Activated naive CD4-positive, alpha-beta T cell treated with anti-CD3 and anti-CD28 coated beads for 36 hours (primary cell): ENCODE results near the gene SLC38A10. TPM values are rescaled to one million over a fixed set of nuclear protein-coding genes. Genes with fewer than 3 reads are reported as not detected.
A peak's percentile ranks its signal among the peaks of the same experiment; 100 is the strongest.

Experiments used
- CTCF ChIA-PET: fragments of 350-600 bp; sonication (Branson Sonifier 250); formaldehyde crosslinking; loops from one replicate; lab custom pipeline; 2021; ENCODE audit warnings: antibody characterized with exemption; lab: Charles Lee
- DNase-seq: peaks from one replicate; pipeline ENCODE4 v3.0.0-alpha.2; 2020
- H3K27ac Mint-ChIP-seq: one replicate; pipeline ENCODE4 v1.8.0; 2021; ENCODE audit warnings: mild to moderate bottlenecking, mixed read lengths
- H3K27me3 Mint-ChIP-seq: one replicate; pipeline ENCODE4 v1.8.0; 2021; ENCODE audit warnings: low read depth, mixed read lengths
- H3K36me3 Mint-ChIP-seq: one replicate; pipeline ENCODE4 v1.8.0; 2021; ENCODE audit warnings: low read depth, mixed read lengths
- H3K4me1 Mint-ChIP-seq: one replicate; pipeline ENCODE4 v1.8.0; 2021; ENCODE audit warnings: low read depth, mixed read lengths
- H3K4me3 Mint-ChIP-seq: one replicate; pipeline ENCODE4 v1.8.0; 2021; ENCODE audit warnings: mild to moderate bottlenecking, moderate library complexity, mixed read lengths
- H3K9me3 Mint-ChIP-seq: one replicate; pipeline ENCODE4 v1.8.0; 2021; ENCODE audit warnings: mixed read lengths
- intact Hi-C: fragments of 100-400 bp; cut with micrococcal nuclease; formaldehyde crosslinking; loops from one replicate; pipeline ENCODE4 v1.15.1; 2023
- total RNA-seq, 2 experiments: library from RNA; stranded (reverse); gene quantifications; one replicate each; pipeline ENCODE4 v1.2.3, GENCODE V29; 2021

Gene SLC38A10
- total RNA-seq, 2 experiments from 2014 or later, result 29.1 to 31.9 TPM

DNA sequence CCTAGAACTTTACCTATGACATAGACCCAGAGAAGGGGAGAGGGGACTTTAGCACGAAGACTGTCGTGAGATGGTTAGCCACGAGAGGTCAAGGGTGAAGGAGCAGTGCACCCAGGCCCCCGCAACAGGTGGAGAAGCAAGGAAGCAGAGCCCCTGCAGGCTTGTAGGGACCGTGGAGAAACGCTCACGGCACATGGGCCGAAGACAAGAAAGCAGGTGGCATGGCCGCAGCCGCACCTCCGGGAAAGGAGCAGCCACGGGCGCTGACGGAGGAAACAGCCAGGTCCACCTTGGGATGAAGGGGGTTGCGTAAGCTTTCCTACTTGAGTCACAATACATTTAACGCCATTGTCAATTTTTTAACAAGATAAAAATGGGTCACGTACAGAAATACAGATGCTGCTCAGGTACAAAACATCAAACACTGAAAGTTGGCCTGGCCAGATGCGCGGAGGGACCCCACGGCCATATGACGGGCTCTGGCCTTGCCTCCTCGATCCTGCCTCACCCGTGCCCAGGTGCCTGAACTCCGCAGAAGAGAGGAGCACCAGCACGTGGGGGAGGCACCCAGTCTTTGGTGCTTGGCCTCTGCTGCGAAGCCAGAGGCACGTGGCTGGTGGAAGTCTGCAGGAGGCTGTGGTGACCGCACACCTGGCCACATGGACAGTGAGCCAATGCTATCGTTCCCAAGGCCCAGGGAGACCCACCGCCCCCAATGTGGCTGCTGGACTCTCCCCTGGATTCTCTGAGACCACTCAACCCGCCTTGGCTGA lies 21.2 kb downstream of the SLC38A10 start:
- Mint-ChIP-seq H3K27ac (no peak overlapping the region), H3K36me3 (peaks cover 29% of the 10 kb centered on the region)
- CTCF ChIA-PET, result no interaction called here

DNA sequence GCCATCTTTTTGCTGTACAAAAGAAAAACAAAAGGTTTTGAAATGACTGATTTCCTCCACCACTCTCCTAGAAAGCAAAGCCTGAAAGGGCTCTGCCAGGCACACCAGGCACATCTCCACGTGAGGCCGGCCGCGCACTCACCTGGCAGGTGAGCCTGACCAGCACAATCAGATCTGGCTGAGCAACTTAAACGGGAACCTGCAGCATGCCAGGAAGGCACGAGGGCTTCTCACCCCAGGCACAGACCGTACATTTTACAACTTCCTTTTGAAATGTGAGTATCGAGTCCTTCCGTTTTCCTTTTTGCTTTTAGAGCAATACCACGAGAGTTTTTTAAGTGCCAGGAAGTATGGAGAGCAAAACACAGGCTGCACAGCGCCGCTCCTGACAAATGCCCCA lies 22.5 kb downstream of the SLC38A10 start:
- CTCF ChIA-PET, result no interaction called here
- H3K27me3 Mint-ChIP-seq, result no peaks in the 10 kb centered on the region
- peaks cover 8% of the 10 kb centered on the region for H3K4me1 Mint-ChIP-seq
- peaks cover 28% of the 10 kb centered on the region for H3K36me3 Mint-ChIP-seq
- intact Hi-C loops, result no loop called here
- no peak for DNase-seq
- H3K27ac Mint-ChIP-seq, result peak overlapping the region; percentile 44
- H3K9me3 Mint-ChIP-seq, result no peaks in the 10 kb centered on the region
- H3K4me3 Mint-ChIP-seq, result no peak overlapping the region

More for the DNA sequence above, 21.2 kb downstream of the SLC38A10 start:
- no peak overlapping the region for H3K4me3 Mint-ChIP-seq
- H3K9me3 Mint-ChIP-seq, result no peaks in the 10 kb centered on the region
- intact Hi-C loops, result no loop called here
- peaks cover 8% of the 10 kb centered on the region for H3K4me1 Mint-ChIP-seq
- no peaks in the 10 kb centered on the region for H3K27me3 Mint-ChIP-seq
- DNase-seq, result no peak

DNA sequence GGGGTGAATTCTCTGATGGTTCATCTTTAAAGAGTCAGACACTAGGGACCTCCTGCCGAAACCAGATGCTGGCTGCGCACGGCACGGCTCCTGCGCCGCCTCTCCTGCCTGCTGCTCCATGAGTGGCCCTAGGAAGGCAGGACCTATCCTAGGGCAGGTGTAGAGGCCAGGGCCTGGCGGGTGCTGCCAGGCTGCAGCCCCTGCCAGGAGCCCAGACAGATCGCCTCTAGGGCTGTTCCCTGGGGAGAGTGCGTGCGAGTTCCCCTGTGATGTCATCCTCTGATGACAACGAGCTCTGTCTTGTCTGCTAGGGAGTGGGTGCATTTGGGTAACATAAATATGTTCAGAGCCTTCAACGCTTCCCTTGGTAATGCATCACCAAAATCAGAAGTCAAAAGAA lies 23.9 kb downstream of the SLC38A10 start:
- Mint-ChIP-seq H3K4me3 (no peak overlapping the region), H3K9me3 (no peaks in the 10 kb centered on the region), H3K27ac (no peak overlapping the region), H3K36me3 (peaks cover 25% of the 10 kb centered on the region), H3K27me3 (no peaks in the 10 kb centered on the region), H3K4me1 (peaks cover 11% of the 10 kb centered on the region)
- CTCF ChIA-PET, result no interaction called here
- intact Hi-C loops, result no loop called here
- DNase-seq, result no peak

DNA sequence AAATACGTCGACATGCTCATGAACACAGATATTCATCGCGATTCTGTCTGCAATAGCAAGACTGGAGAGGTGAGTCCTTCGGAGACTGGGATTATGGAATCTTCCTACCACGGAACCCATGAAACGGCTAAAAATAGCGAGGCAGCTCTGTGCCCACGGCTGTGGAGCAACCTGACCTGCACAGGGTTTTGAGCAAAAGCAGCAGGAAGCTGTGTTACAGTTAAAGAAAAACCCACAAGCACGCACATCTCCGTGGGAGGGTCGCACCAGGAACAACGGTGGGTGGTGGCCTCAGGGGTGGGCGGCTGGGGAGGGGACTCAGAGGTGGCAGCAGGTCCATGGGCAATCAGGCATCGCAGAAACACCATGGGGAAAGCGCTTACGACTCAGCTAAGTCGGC lies 24.8 kb downstream of the SLC38A10 start:
- Mint-ChIP-seq H3K36me3 (peaks cover 24% of the 10 kb centered on the region), H3K9me3 (no peaks in the 10 kb centered on the region), H3K27ac (no peak overlapping the region), H3K4me3 (no peak overlapping the region), H3K4me1 (peaks cover 11% of the 10 kb centered on the region), H3K27me3 (no peaks in the 10 kb centered on the region)
- CTCF ChIA-PET, result no interaction called here
- intact Hi-C loops, result no loop called here
- DNase-seq, result no peak

DNA sequence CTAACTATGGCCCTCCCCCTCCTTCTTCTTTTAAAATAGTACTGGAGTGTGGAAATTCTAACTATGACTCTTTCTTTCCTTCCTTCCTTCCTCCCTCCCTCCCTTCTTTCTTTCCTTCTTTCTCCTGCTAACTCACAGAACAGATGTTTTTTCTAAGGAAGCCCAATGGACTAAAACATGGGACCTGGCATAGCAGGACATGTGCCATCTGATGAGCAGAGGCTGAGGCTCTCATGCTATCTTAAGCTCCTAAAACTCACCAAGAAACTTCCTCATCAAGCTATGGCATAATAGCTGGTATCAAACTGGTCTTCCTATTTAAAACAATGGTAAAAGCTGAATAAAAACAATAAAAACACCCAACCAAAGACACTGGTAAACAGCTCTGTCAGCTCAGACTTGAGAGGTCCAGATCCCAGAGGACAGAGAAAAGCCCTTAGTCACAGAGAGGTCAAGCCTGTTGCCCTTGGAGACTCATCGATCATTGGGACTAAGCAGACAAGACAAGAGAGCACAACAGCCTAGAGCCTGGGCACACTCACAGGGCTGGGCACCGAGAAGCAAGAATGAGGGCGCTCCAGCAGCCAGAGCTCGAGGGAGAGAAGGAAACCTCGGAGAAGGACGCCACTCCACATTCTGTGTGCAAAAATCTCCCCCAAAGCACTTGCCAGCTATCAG lies 27.6 kb downstream of the SLC38A10 start:
- DNase-seq, result no peak
- Mint-ChIP-seq H3K9me3 (no peaks in the 10 kb centered on the region), H3K4me1 (peaks cover 4% of the 10 kb centered on the region), H3K4me3 (no peak overlapping the region), H3K36me3 (peaks cover 16% of the 10 kb centered on the region), H3K27me3 (no peaks in the 10 kb centered on the region), H3K27ac (no peak overlapping the region)
- intact Hi-C loops, result no loop called here
- CTCF ChIA-PET, result interaction anchor here (0.6 kb wide), 1 partner anchor 9 kb away, joined by 3 read pairs; no protein-coding TSS in a partner anchor

DNA sequence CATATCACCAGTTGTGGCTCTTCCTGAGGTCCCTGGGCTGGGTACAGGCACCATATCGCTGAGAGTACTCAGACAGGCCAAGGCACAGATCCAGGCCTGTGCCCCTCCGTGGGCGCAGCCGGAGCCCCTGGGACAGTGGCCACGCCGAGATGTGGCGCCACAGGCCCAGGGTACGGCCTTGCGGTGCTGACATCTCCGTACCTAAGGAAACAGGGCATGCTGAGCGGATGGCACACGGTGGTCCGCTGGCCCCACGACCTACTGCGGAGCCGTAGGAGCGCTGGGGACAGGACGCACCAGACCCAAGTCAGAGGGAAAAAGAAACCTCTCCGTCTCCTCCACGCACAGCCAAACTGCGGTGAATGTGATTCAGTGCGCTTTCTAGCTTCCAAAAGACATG lies 29.5 kb downstream of the SLC38A10 start:
- no peak for DNase-seq
- CTCF ChIA-PET, result no interaction called here
- intact Hi-C loops, result no loop called here
- H3K9me3 Mint-ChIP-seq, result no peaks in the 10 kb centered on the region
- no peak overlapping the region for H3K4me3 Mint-ChIP-seq
- no peak overlapping the region for H3K27ac Mint-ChIP-seq
- H3K36me3 Mint-ChIP-seq, result peaks cover 9% of the 10 kb centered on the region
- H3K4me1 Mint-ChIP-seq, result peaks cover 3% of the 10 kb centered on the region
- no peaks in the 10 kb centered on the region for H3K27me3 Mint-ChIP-seq

DNA sequence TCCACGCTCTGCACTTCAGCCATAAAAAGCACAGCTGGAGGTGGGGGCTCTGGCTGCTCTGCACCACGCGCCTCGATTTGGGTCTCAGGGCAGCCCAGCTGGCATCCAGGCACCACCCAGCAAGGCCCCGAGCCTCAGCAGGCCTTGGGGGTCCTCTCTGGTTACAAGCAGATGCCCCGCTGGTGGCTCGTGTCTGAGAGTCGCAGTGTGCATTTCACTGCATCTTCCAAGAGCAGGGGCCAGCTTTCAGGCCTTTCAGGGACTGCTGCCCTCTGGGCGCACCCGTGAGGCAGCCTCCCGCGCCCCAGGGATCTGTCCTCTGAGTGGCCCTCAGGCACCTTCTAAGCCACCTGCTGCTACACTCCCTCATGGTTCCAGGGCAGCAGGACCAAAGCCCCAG lies 30.5 kb downstream of the SLC38A10 start:
- H3K36me3 Mint-ChIP-seq, result peaks cover 4% of the 10 kb centered on the region
- DNase-seq, result no peak
- intact Hi-C loops, result no loop called here
- H3K27ac Mint-ChIP-seq, result no peak overlapping the region
- no peaks in the 10 kb centered on the region for H3K9me3 Mint-ChIP-seq
- H3K27me3 Mint-ChIP-seq, result no peaks in the 10 kb centered on the region
- peaks cover 3% of the 10 kb centered on the region for H3K4me1 Mint-ChIP-seq
- CTCF ChIA-PET, result no interaction called here
- no peak overlapping the region for H3K4me3 Mint-ChIP-seq

DNA sequence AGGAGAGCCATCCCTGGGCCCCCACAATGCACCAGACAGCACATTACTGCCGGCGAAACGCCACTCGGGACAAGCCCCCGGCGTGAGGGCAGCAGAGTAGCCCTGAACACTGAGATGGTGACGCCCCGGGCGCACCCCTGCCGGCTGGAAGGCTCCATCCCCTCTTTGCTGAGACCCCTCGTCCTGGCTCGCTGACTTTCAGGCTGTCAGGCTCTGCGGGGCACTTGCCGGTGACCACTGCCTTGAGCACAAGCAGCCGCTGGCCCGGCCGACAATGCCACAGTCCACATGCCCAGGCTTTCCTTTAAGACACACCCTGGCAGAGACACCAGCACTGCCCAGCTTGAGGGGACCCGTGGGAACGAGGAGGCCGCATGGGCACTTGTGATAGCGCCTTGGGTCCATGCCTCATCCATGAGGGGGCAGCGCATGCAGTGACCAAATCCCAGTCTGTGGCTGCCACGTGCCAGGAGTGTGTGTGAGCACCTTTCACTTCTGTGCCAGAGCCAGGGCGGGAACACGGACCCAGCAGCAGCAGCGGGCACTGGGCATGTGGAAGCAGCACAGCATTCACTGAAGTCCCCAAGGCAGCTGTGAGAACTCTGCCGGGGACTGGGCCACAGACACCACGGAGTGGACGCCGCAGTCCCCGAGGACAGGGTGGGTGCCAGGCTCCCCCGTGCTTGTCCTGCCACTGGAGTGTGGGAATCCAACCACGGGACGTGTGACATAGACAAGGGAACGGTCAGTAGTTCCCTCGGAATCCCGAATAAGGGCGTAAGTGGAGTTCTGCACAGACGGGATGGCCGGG lies 31.5 kb downstream of the SLC38A10 start:
- no peaks in the 10 kb centered on the region for H3K27me3 Mint-ChIP-seq
- H3K27ac Mint-ChIP-seq, result no peak overlapping the region
- no peaks in the 10 kb centered on the region for H3K9me3 Mint-ChIP-seq
- H3K36me3 Mint-ChIP-seq, result peaks cover 4% of the 10 kb centered on the region
- DNase-seq, result no peak
- H3K4me3 Mint-ChIP-seq, result no peak overlapping the region
- intact Hi-C loops, result no loop called here
- peaks cover 3% of the 10 kb centered on the region for H3K4me1 Mint-ChIP-seq
- CTCF ChIA-PET, result interaction anchor here (1.1 kb wide), 1 partner anchor 219 kb away, joined by 4 read pairs; no protein-coding TSS in a partner anchor

DNA sequence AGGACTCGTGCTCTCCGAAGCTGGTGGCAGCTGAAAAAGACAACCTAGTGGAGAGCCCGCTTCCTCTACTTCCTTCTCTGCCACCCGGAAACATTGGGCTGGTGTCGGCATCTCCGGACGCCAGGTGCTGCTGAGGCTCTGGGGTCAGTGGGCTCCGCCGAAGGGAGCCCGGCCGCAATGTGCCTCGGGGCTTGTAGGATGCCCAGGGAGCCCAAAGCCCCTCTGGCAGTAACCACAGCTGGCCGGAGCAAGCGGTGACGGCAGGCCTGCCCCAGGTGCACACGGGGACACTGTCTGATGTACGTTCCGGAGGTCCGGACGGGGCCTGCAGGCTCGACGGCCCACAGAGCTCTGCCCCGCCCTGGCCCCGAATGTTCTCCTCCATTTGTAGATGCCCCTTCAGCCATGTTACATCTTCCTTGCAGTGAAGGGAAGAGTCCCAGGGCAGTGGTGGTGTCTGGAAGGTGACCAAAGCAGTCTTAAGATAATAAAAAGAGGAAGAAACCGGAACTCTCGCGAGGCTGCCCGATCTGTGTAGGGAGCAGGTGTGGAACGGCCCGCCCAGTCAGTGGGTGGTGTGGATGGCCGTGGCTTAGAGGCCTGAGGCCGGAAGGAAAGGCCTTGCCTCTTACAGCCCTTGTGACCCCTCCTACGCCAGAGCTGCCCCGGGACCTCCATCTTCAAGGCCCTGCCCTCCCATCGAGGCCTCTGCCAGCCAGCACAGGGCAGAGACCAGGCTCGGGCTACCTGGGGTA lies 33.3 kb downstream of the SLC38A10 start:
- no peaks in the 10 kb centered on the region for H3K27me3 Mint-ChIP-seq
- no peak for DNase-seq
- no peak overlapping the region for H3K4me3 Mint-ChIP-seq
- CTCF ChIA-PET, result interaction anchor here (0.6 kb wide), 1 partner anchor 236 kb away, joined by 4 read pairs; no protein-coding TSS in a partner anchor
- intact Hi-C loops, result no loop called here
- peaks cover 4% of the 10 kb centered on the region for H3K36me3 Mint-ChIP-seq
- no peaks in the 10 kb centered on the region for H3K4me1 Mint-ChIP-seq
- no peak overlapping the region for H3K27ac Mint-ChIP-seq
- no peaks in the 10 kb centered on the region for H3K9me3 Mint-ChIP-seq

DNA sequence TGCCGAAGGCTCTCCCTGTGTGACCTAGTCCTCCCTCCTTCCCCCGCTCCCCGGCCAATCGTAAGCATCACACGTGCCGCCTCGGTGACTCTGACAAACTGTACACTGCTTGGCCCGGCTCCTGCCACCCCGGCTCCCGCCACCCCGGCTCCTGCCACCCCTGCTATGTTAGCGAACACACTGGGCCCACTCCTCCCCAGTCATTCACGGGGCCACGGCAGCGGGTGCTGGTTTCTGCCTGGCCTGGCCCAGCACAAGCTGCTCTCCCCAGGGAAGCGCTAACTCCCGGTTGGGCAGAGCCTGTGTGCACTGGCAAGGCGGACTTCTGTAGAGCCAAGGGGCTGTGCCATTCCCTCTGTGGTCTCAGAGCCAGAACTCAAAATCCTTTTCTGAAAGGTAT lies 34.0 kb downstream of the SLC38A10 start:
- Mint-ChIP-seq H3K4me1 (no peaks in the 10 kb centered on the region), H3K9me3 (no peaks in the 10 kb centered on the region), H3K27ac (no peak overlapping the region), H3K27me3 (no peaks in the 10 kb centered on the region), H3K36me3 (peaks cover 4% of the 10 kb centered on the region), H3K4me3 (no peak overlapping the region)
- intact Hi-C loops, result no loop called here
- CTCF ChIA-PET, result interaction anchor here (1.4 kb wide), 1 partner anchor 223 kb away, joined by 5 read pairs; no protein-coding TSS in a partner anchor
- DNase-seq, result no peak

DNA sequence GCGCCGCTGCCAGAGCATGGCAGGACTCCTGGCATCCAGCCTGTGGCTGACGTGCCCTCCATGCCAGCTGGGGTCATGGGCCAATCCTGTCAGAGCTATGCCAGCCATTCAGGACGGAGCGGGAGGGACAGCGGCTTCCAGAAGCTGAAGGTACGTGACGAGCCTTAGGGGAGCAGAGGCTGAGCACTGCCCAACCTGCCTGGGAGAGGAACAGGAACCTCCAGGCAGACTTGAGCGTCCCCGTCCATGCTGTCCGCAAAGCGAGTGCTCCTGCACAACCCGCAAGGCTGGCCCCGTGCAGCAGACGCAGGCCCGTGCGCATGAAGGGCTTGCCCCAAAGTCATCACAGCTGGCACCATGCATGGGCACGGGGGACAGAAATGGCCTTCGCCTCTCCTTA lies 34.5 kb downstream of the SLC38A10 start:
- Mint-ChIP-seq H3K4me3 (no peak overlapping the region), H3K27ac (no peak overlapping the region), H3K36me3 (peaks cover 1% of the 10 kb centered on the region), H3K9me3 (no peaks in the 10 kb centered on the region), H3K27me3 (no peaks in the 10 kb centered on the region), H3K4me1 (no peaks in the 10 kb centered on the region)
- CTCF ChIA-PET, result interaction anchor here (1.4 kb wide), 1 partner anchor 224 kb away, joined by 5 read pairs; no protein-coding TSS in a partner anchor
- intact Hi-C loops, result no loop called here
- no peak for DNase-seq
